Measurements from ENCODE around the gene SKOR1. TPM values are rescaled to one million over a fixed set of nuclear protein-coding genes. Genes with fewer than 3 reads are reported as not detected.

Gene SKOR1
- total and polyA plus RNA-seq, 2 of the 8 experiments (the other 6 are each of a cell fraction or from before 2014, with no cell fraction given) = 0.03 to 0.11 TPM

DNA sequence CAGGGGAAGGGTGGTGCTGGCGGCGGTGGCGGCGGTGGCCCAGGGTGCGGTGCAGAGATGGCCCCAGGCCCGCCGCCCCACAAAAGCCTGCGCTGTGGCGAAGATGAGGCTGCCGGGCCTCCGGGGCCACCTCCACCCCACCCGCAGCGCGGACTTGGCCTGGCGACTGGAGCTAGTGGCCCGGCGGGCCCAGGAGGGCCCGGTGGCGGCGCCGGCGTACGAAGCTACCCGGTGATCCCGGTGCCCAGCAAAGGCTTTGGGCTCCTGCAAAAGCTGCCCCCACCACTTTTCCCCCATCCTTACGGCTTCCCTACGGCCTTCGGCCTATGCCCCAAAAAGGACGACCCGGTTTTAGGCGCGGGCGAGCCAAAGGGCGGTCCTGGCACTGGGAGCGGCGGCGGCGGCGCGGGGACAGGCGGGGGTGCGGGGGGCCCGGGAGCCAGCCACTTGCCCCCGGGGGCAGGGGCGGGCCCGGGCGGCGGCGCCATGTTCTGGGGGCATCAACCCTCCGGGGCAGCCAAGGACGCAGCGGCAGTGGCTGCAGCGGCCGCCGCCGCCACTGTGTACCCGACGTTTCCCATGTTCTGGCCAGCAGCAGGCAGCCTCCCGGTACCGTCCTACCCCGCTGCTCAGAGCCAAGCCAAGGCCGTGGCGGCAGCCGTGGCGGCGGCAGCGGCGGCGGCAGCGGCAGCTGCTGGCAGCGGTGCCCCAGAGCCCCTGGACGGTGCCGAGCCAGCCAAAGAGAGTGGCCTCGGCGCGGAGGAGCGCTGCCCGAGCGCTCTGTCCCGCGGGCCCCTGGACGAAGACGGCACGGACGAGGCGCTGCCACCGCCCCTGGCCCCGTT is 1.6 kb downstream of the SKOR1 start:
- POLR2A ChIA-PET (ENCODE audit: partially characterized antibody) = no interaction called here
- H3K4me3 ChIP-seq (ENCODE audit: extremely low read depth in 1 of 4, insufficient read depth in 2 of 4, low read depth in 3 of 4, low read length in 4 of 4) = peak overlapping the region in 1 of 4 experiments; percentile 47; a peak in 3 of 8 replicates
- peak overlapping the region; percentile 62 to 73; a peak in 3 of 4 replicates for H3K4me2 ChIP-seq (ENCODE audit: insufficient read depth in 1 of 2, low read depth in 2 of 2, low read length in 2 of 2)

More for the DNA sequence above, 1.6 kb downstream of the SKOR1 start:
- H3K18ac ChIP-seq (ENCODE audit: extremely low read depth, low read length) = no peak overlapping the region; the same call in 1 of the 2 replicates
- H2BK20ac ChIP-seq (ENCODE audit: low read length) = no peak overlapping the region
- no peak overlapping the region for H3K14ac ChIP-seq (ENCODE audit: insufficient read length)
- H2AFZ ChIP-seq (ENCODE audit: low read length) = no peak overlapping the region
- peaks cover 19 to 26% of the 10 kb centered on the region in 2 experiments for H4K20me1 ChIP-seq (replicated peaks in 1 of 2; ENCODE audit: control insufficient read depth in 1 of 2, insufficient read depth in 2 of 2, low read length in 2 of 2)
- H4K8ac ChIP-seq (ENCODE audit: extremely low read depth, insufficient read depth, low read length) = peak overlapping the region; percentile 29; the same call in 1 of the 2 replicates
- H3K79me2 ChIP-seq (ENCODE audit: control insufficient read depth in 1 of 2, insufficient read depth in 2 of 2, low read length in 2 of 2) = no peaks in the 10 kb centered on the region
- H3K27me3 ChIP-seq (replicated peaks in 1 of 4; ENCODE audit: control insufficient read depth in 3 of 4, extremely low read depth in 1 of 4, insufficient read depth in 3 of 4, low read length in 3 of 4) = peaks cover 97 to 100% (median 100%) of the 10 kb centered on the region in 4 experiments
- no peak overlapping the region for H2BK15ac ChIP-seq (ENCODE audit: low read length)
- H2BK120ac ChIP-seq (replicated peaks; ENCODE audit: low read depth, low read length) = no peak overlapping the region
- peak; percentile 6 for TF ChIP-seq KDM4A (IDR thresholded peaks at IDR 0.05; ENCODE audit: low read depth, low read length, severe bottlenecking)
- TF ChIP-seq SRF (IDR thresholded peaks at IDR 0.05; ENCODE audit: low read depth, low read length) = no peak
- TF ChIP-seq SUZ12 (IDR thresholded peaks at IDR 0.05; ENCODE audit: low read length) = peak; percentile 49
- H3K4ac ChIP-seq (replicated peaks; ENCODE audit: insufficient read length, low read depth, low read length) = no peak overlapping the region
- H3K36me3 ChIP-seq (ENCODE audit: control insufficient read depth in 2 of 4, insufficient read depth in 4 of 4, low read length in 3 of 4) = peaks cover 0 to 27% (median 0%) of the 10 kb centered on the region in 4 experiments; a peak in 1 of 8 replicates
- H3K23me2 ChIP-seq (ENCODE audit: low read depth, low read length) = peaks cover 10% of the 10 kb centered on the region; the same call in 1 of the 2 replicates
- 0 out of 2 replicates have a peak overlapping the region, but pooled peaks have one; percentile 76 for H2BK12ac ChIP-seq (ENCODE audit: low read depth, low read length)
- DNase-seq (ENCODE audit: low read depth in 1 of 2, low spot score in 2 of 2) (peak in 1 of 2 experiments; percentile 69), FAIRE-seq (no peak)
- CTCF ChIA-PET (ENCODE audit: partially characterized antibody) = interaction anchor here (1.5 kb wide), 1 partner anchor 9 kb away, joined by 7 read pairs; no protein-coding TSS in a partner anchor
- WGBS, 2 experiments (ENCODE audit: extremely low coverage in 1 of 2, insufficient coverage in 1 of 2, insufficient read length in 1 of 2, insufficient replicate concordance in 2 of 2, low coverage in 1 of 2, low lambda C conversion rate in 2 of 2, missing lambda C conversion rate in 1 of 2) = 12% methylated on average over 16 of the region's 88 CpGs; no CpG with 5 or more reads in 1 of the 2 experiments
- H3K9me3 ChIP-seq (ENCODE audit: insufficient read depth in 2 of 2, low read depth in 1 of 2, low read length in 1 of 2) = peaks cover 0 to 4% of the 10 kb centered on the region in 2 experiments; a peak in 1 of 4 replicates
- no peak overlapping the region for H3K27ac ChIP-seq (ENCODE audit: low read depth, low read length)
- H4K91ac ChIP-seq (replicated peaks; ENCODE audit: insufficient read length, low read length) = no peak overlapping the region
- H3K56ac ChIP-seq (replicated peaks; ENCODE audit: insufficient read length, low read depth, low read length) = no peak overlapping the region
- no peak overlapping the region for H3K23ac ChIP-seq (ENCODE audit: insufficient read length)
- H2BK5ac ChIP-seq (ENCODE audit: low read depth, low read length) = no peak overlapping the region
- no peak overlapping the region; the same call in 1 of the 2 replicates for H2AK5ac ChIP-seq (ENCODE audit: low read depth, low read length)
- no peak overlapping the region for H3K9ac ChIP-seq (replicated peaks in 1 of 4; ENCODE audit: extremely low read depth in 1 of 4, low read depth in 3 of 4, low read length in 3 of 4)
- H4K5ac ChIP-seq (ENCODE audit: insufficient read length, low read depth, low read length) = no peak overlapping the region
- H3K79me1 ChIP-seq (ENCODE audit: low read depth, low read length) = no peaks in the 10 kb centered on the region
- H3K4me1 ChIP-seq (replicated peaks in 1 of 4; ENCODE audit: control insufficient read depth in 3 of 4, insufficient read depth in 4 of 4, low read length in 3 of 4) = peaks cover 12 to 56% (median 37%) of the 10 kb centered on the region in 4 experiments
